Esophagus squamous epithelium (tissue), 4 donors: ENCODE results near the gene MAP2K3.
"Not testable (repeated sequence)": the region's sequence is repeated elsewhere in the genome, so short reads cannot be mapped to it uniquely, and the experiment has no call there.

Source experiments
- POLR2A ChIP-seq, 4 donors: fragments of 450-650 bp; IDR thresholded peaks; one replicate each; pipeline ENCODE4 v1.6.1; 2017; ENCODE audit warnings: antibody characterized with exemption in 4 of 4, mild to moderate bottlenecking in 4 of 4, moderate library complexity in 3 of 4
- TF ChIP-seq, protein P1 (sequence below), 6 experiments: fragments of 450-650 bp in 4 of 6; fragments of 200-600 bp in 2 of 6; sonication (generic) in 2 of 6; IDR thresholded peaks; one replicate each; pipeline ENCODE4 v1.5.1; 2016 to 2019; ENCODE audit warnings: antibody characterized with exemption in 6 of 6, mild to moderate bottlenecking in 4 of 6, moderate library complexity in 4 of 6

DNA sequence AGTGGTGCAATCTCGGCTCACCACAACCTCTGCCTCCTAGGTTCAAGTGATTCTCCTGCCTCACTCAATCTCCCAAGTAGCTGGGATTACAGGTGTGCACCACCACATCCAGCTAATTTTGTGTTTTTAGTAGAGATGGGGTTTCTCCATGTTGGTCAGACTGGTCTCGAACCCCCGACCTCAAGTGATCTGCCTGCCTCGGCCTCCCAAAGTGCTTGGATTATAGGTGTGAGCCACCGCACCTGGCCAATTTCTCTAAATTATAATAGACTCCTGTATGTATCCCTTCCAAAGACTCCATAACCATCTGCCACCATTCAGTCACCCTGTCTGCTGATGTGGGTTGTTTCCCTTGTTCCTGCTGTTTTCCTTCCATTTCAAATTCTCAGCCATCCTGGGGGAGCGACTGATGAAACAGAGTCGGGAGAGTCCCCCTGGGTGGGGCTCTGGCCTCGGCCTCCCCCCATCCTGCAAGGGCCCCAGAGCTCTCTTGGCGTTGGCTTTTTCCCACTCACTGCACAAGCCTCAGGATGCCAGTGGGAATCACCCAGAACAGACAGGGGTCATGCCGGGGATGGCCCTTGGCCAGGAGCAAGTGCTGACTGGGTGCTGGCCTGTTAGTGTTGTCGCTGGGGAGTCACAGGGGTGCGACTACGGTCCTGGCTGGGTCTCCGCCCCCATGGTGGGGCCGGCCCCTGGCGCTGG, 25.7 kb downstream of the MAP2K3 start:
- TF ChIP-seq, protein P1, sequence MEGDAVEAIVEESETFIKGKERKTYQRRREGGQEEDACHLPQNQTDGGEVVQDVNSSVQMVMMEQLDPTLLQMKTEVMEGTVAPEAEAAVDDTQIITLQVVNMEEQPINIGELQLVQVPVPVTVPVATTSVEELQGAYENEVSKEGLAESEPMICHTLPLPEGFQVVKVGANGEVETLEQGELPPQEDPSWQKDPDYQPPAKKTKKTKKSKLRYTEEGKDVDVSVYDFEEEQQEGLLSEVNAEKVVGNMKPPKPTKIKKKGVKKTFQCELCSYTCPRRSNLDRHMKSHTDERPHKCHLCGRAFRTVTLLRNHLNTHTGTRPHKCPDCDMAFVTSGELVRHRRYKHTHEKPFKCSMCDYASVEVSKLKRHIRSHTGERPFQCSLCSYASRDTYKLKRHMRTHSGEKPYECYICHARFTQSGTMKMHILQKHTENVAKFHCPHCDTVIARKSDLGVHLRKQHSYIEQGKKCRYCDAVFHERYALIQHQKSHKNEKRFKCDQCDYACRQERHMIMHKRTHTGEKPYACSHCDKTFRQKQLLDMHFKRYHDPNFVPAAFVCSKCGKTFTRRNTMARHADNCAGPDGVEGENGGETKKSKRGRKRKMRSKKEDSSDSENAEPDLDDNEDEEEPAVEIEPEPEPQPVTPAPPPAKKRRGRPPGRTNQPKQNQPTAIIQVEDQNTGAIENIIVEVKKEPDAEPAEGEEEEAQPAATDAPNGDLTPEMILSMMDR (IDR thresholded peaks at IDR 0.05): not testable (repeated sequence)
- not testable (repeated sequence) for TF ChIP-seq POLR2A (IDR thresholded peaks at IDR 0.05)
